Endothelial cell of umbilical vein (primary cell): ENCODE results near the gene NOL8. TPM values are rescaled to one million over a fixed set of nuclear protein-coding genes. Genes with fewer than 3 reads are reported as not detected.

Experiments used
- BruUV-seq: library from RNA; stranded (reverse); fragments of 400-500 nt; replicated peaks from 2 replicates; lab custom pipeline; 2021; lab: Mats Ljungman, UMichigan
- CTCF ChIA-PET: fragments of 300-600, 350-600 bp; sonication (Branson Sonifier 250); formaldehyde crosslinking; loops from one replicate; lab custom pipeline; 2021; ENCODE audit warnings: antibody characterized with exemption, inconsistent platforms; lab: Charles Lee
- POLR2A ChIA-PET: fragments of 300-600, 350-600 bp; sonication (Branson Sonifier 250); formaldehyde crosslinking; loops from one replicate; lab custom pipeline; 2021; ENCODE audit warnings: antibody characterized with exemption, inconsistent platforms; lab: Charles Lee
- DNase-seq: peaks from one replicate; pipeline ENCODE4 v3.0.0-alpha.2; 2011; ENCODE audit warnings: low read depth, low spot score
- FAIRE-seq: peaks from 2 replicates; lab custom pipeline; 2011; peaks lifted over from hg19 to GRCh38; lab: Jason Lieb, UNC
- H2AFZ ChIP-seq: 2 replicates; pipeline ENCODE4 v1.6.0; 2012; ENCODE audit warnings: low read depth, low read length, control low read depth, inconsistent platforms
- H3K27ac ChIP-seq: 2 replicates; pipeline ENCODE4 v1.5.1; 2011; ENCODE audit warnings: low read depth, mild to moderate bottlenecking, control low read depth, low read length, moderate library complexity; ENCODE audit not compliant: insufficient read depth
- H3K27me3 ChIP-seq, 2 experiments: 2 replicates each; pipeline versions ENCODE4 v1.6.0 to v1.6.1; 2011; ENCODE audit warnings: low read length in 2 of 2, mixed read lengths in 1 of 2; ENCODE audit not compliant: control insufficient read depth in 2 of 2, insufficient read depth in 2 of 2
- H3K36me3 ChIP-seq, 2 experiments: 2 replicates in 1 of 2; 3 replicates in 1 of 2; pipeline ENCODE4 v1.5.1; 2011; ENCODE audit warnings: low read length in 2 of 2, mild to moderate bottlenecking in 1 of 2, moderate library complexity in 1 of 2; ENCODE audit not compliant: control insufficient read depth in 2 of 2, insufficient read depth in 2 of 2; ENCODE audit errors: extremely low read depth in 1 of 2
- H3K4me1 ChIP-seq: 3 replicates; pipeline ENCODE4 v1.5.1; 2011; ENCODE audit warnings: mild to moderate bottlenecking, low read length; ENCODE audit not compliant: control insufficient read depth, insufficient read depth; ENCODE audit errors: extremely low read depth
- H3K4me2 ChIP-seq: 2 replicates; pipeline ENCODE4 v1.6.1; 2011; ENCODE audit warnings: low read length, control low read depth, mixed read lengths; ENCODE audit not compliant: insufficient read depth
- H3K4me3 ChIP-seq, 3 experiments: fragments of 200-600 bp in 1 of 3; sonication (generic), shearing (Covaris generic) in 1 of 3; replicated peaks in 1 of 3; 2 replicates each; pipeline ENCODE4 v1.5.1; 2011 to 2016; ENCODE audit warnings: control low read depth in 3 of 3, low read length in 3 of 3, mild to moderate bottlenecking in 2 of 3, inconsistent platforms in 1 of 3, low read depth in 1 of 3, moderate library complexity in 1 of 3; ENCODE audit not compliant: insufficient read depth in 1 of 3
- H3K79me2 ChIP-seq: 2 replicates; pipeline ENCODE4 v1.6.0; 2012; ENCODE audit warnings: low read length, inconsistent platforms; ENCODE audit not compliant: control insufficient read depth, insufficient read depth
- H3K9ac ChIP-seq: replicated peaks from 2 replicates; pipeline ENCODE3; 2011; ENCODE audit warnings: low read length, control low read depth; ENCODE audit not compliant: insufficient read depth; ENCODE audit errors: extremely low read depth
- H3K9me1 ChIP-seq: replicated peaks from 3 replicates; pipeline ENCODE4 v1.6.0; 2011; ENCODE audit warnings: mild to moderate bottlenecking, low read length; ENCODE audit not compliant: control insufficient read depth, insufficient read depth; ENCODE audit errors: extremely low read depth
- H3K9me3 ChIP-seq: replicated peaks from 2 replicates; pipeline ENCODE4 v1.5.1; 2012; ENCODE audit warnings: low read length, inconsistent platforms; ENCODE audit not compliant: control insufficient read depth, insufficient read depth
- H4K20me1 ChIP-seq: replicated peaks from 2 replicates; pipeline ENCODE3; 2011; ENCODE audit warnings: mild to moderate bottlenecking, low read length; ENCODE audit not compliant: control insufficient read depth, insufficient read depth; ENCODE audit errors: extremely low read depth
- EZH2 ChIP-seq: IDR thresholded peaks from 2 replicates; pipeline ENCODE4 v1.6.1; 2012; ENCODE audit warnings: borderline replicate concordance, low read depth, mild to moderate bottlenecking, moderate library complexity, low read length, inconsistent platforms; ENCODE audit not compliant: severe bottlenecking
- FOS ChIP-seq: IDR thresholded peaks from 2 replicates; pipeline ENCODE4 v1.6.1; 2011; ENCODE audit warnings: mild to moderate bottlenecking, low read length, moderate library complexity, borderline replicate concordance; ENCODE audit not compliant: insufficient read depth
- GATA2 ChIP-seq: IDR thresholded peaks from 2 replicates; pipeline ENCODE4 v1.7.0; 2011; ENCODE audit warnings: low read depth, mild to moderate bottlenecking, moderate library complexity, mixed read lengths, low read length; ENCODE audit not compliant: insufficient read length, insufficient read depth
- JUN ChIP-seq: IDR thresholded peaks from 2 replicates; pipeline ENCODE4 v1.6.1; 2011; ENCODE audit warnings: borderline replicate concordance, low read depth; ENCODE audit not compliant: insufficient read length, insufficient read depth
- MYC ChIP-seq: IDR thresholded peaks from one replicate; pipeline ENCODE4 v1.6.1; 2011; ENCODE audit warnings: mild to moderate bottlenecking, low read depth, low read length
- POLR2A ChIP-seq: IDR thresholded peaks from 2 replicates; pipeline ENCODE4 v1.6.1; 2012; ENCODE audit warnings: low read depth, mild to moderate bottlenecking, control low read depth, low read length
- POLR2AphosphoS5 ChIP-seq: IDR thresholded peaks from 2 replicates; pipeline ENCODE4 v1.6.1; 2012; ENCODE audit warnings: low read depth, mild to moderate bottlenecking, control low read depth, low read length, moderate library complexity; ENCODE audit not compliant: insufficient read depth
- dilution Hi-C: fragments of 300-500 bp; cut with MboI; formaldehyde crosslinking; loops from one replicate; pipeline ENCODE4 v1.15.0; 2019; ENCODE audit warnings: low sequenced_read_pairs; ENCODE audit not compliant: extremely low pct_ligation_motif_present
- intact Hi-C: fragments of 100-400 bp; cut with micrococcal nuclease; formaldehyde crosslinking; loops from one replicate; pipeline ENCODE4 v1.10.0; 2022
- polyA plus RNA-seq, 4 experiments: library from polyadenylated mRNA; depleted of rRNA in 3 of 4; stranded (reverse) in 3 of 4; unstranded in 1 of 4; fragments of >200 nt; gene quantifications; 2 replicates each; pipeline versions ENCODE4 v1.2.1 to v1.2.3, GENCODE V29; 2011 to 2012; ENCODE audit warnings: missing spikeins in 1 of 4
- total RNA-seq: library from RNA; stranded (reverse); gene quantifications from 2 replicates; pipeline ENCODE4 v1.2.3, GENCODE V29; 2021
- TF ChIP-seq, protein P1 (sequence below), 2 donors: IDR thresholded peaks; 1 replicate in 1 of 2; 2 replicates in 1 of 2; pipeline ENCODE4 v1.5.1; 2011; ENCODE audit warnings: low read length in 2 of 2, mild to moderate bottlenecking in 2 of 2, moderate library complexity in 2 of 2, control low read depth in 1 of 2, inconsistent platforms in 1 of 2, low read depth in 1 of 2; ENCODE audit not compliant: insufficient read depth in 1 of 2; ENCODE audit errors: extremely low read depth in 1 of 2
- TF ChIP-seq, protein P2 (sequence below): IDR thresholded peaks from 2 replicates; pipeline ENCODE4 v1.6.1; 2011; ENCODE audit not compliant: insufficient read depth, insufficient read length

Gene NOL8
- total and polyA plus RNA-seq, 2 donors (not counting 3 experiments of a cell fraction or from before 2014, with no cell fraction given), result 5.6 to 41.6 TPM

DNA sequence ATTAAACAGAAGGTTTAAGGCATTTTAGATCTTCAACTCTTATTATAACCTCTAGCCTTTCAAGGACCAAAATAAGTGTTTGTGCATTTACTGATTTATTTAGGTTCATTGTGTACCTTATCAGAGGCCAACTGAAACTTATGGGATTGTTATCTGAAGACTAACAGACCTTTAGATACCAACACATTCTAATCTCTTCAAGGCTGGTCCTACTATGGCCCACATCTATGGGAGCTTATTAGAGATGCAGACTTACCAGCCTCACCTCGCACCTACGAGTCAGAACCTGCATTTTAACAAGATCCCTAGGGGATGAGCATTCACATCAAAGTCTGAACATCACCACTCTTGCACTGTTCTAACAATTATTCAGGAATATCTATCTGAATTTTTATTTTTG is 33.6 kb downstream of the NOL8 start:
- Histone ChIP-seq H2AFZ (no peak overlapping the region), H3K79me2 (peaks cover 62% of the 10 kb centered on the region), H3K4me1 (peaks cover 23% of the 10 kb centered on the region), H3K4me3 (no peak overlapping the region), H3K36me3 (peaks cover 0 to 13% of the 10 kb centered on the region in 2 experiments), H3K9ac (no peak overlapping the region), H3K9me1 (no peaks in the 10 kb centered on the region), H3K27ac (no peak overlapping the region), H3K4me2 (peak overlapping the region; percentile 97), H4K20me1 (no peaks in the 10 kb centered on the region), H3K9me3 (no peaks in the 10 kb centered on the region), H3K27me3 (no peaks in the 10 kb centered on the region)
- ChIA-PET POLR2A (no interaction called here), CTCF (interaction anchor here (0.6 to 1.1 kb wide), 7 partner anchors 10 to 154 kb away, joined by 3 to 4 read pairs (median 3); no protein-coding TSS in a partner anchor)
- no peak for FAIRE-seq
- BruUV-seq, result no TSS peak
- no peak for DNase-seq
- no peak for TF ChIP-seq POLR2AphosphoS5
- no peak for TF ChIP-seq MYC
- TF ChIP-seq POLR2A, result no peak
- TF ChIP-seq, protein P1, sequence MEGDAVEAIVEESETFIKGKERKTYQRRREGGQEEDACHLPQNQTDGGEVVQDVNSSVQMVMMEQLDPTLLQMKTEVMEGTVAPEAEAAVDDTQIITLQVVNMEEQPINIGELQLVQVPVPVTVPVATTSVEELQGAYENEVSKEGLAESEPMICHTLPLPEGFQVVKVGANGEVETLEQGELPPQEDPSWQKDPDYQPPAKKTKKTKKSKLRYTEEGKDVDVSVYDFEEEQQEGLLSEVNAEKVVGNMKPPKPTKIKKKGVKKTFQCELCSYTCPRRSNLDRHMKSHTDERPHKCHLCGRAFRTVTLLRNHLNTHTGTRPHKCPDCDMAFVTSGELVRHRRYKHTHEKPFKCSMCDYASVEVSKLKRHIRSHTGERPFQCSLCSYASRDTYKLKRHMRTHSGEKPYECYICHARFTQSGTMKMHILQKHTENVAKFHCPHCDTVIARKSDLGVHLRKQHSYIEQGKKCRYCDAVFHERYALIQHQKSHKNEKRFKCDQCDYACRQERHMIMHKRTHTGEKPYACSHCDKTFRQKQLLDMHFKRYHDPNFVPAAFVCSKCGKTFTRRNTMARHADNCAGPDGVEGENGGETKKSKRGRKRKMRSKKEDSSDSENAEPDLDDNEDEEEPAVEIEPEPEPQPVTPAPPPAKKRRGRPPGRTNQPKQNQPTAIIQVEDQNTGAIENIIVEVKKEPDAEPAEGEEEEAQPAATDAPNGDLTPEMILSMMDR (IDR thresholded peaks at IDR 0.05; ENCODE audit: extremely low read depth in 1 of 2, insufficient read depth in 1 of 2, low read depth in 1 of 2, low read length in 2 of 2), result no peak
- TF ChIP-seq JUN, result no peak
- TF ChIP-seq GATA2, result no peak
- TF ChIP-seq, protein P2, sequence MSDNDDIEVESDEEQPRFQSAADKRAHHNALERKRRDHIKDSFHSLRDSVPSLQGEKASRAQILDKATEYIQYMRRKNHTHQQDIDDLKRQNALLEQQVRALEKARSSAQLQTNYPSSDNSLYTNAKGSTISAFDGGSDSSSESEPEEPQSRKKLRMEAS, result no peak
- no peak for TF ChIP-seq FOS
- TF ChIP-seq EZH2, result no peak
- dilution Hi-C loops (no loop called here), intact Hi-C loops (loop anchor here (10.0 kb wide), 1 partner anchor 413 kb away; no protein-coding TSS in a partner anchor)
